Liver (tissue), 9 donors: ENCODE data around the gene PAGE2B. TPM values are rescaled to one million over a fixed set of nuclear protein-coding genes. Genes with fewer than 3 reads are reported as not detected.

Experiments used
- DNase-seq: peaks from one replicate; pipeline ENCODE4 v3.0.0-alpha.2; 2017; ENCODE audit warnings: low spot score
- H3K27ac ChIP-seq, 2 donors: one replicate each; pipeline ENCODE4 v1.7.0; 2013; ENCODE audit warnings: inconsistent platforms in 2 of 2, low read length in 2 of 2, control low read depth in 1 of 2, low read depth in 1 of 2, mild to moderate bottlenecking in 1 of 2
- H3K27me3 ChIP-seq, 4 donors: one replicate each; pipeline versions ENCODE4 v1.6.1 to v1.7.0; 2013; ENCODE audit warnings: low read length in 3 of 4, inconsistent platforms in 1 of 4, mild to moderate bottlenecking in 1 of 4, moderate library complexity in 1 of 4; ENCODE audit not compliant: control insufficient read depth in 4 of 4, insufficient read depth in 4 of 4
- H3K36me3 ChIP-seq, 4 donors: one replicate each; pipeline versions ENCODE4 v1.6.1 to v1.7.0; 2013; ENCODE audit warnings: low read length in 3 of 4, mild to moderate bottlenecking in 3 of 4, low read depth in 1 of 4, moderate library complexity in 1 of 4; ENCODE audit not compliant: control insufficient read depth in 4 of 4, insufficient read depth in 3 of 4
- H3K4me1 ChIP-seq, 4 donors: one replicate each; pipeline versions ENCODE4 v1.6.1 to v1.7.0; 2013; ENCODE audit warnings: low read length in 3 of 4, mild to moderate bottlenecking in 3 of 4, moderate library complexity in 1 of 4; ENCODE audit not compliant: control insufficient read depth in 4 of 4, insufficient read depth in 4 of 4
- H3K4me3 ChIP-seq, 3 donors: one replicate each; pipeline versions ENCODE4 v1.6.1 to v1.7.0; 2013; ENCODE audit warnings: low read length in 3 of 3, control low read depth in 1 of 3, low read depth in 1 of 3, mild to moderate bottlenecking in 1 of 3
- H3K9ac ChIP-seq, 2 donors: one replicate each; pipeline ENCODE4 v1.7.0; 2013; ENCODE audit warnings: low read length in 2 of 2, mild to moderate bottlenecking in 2 of 2, moderate library complexity in 2 of 2, control low read depth in 1 of 2, low read depth in 1 of 2
- H3K9me3 ChIP-seq, 4 donors: one replicate each; pipeline versions ENCODE4 v1.6.1 to v1.7.0; 2013; ENCODE audit warnings: low read length in 3 of 4; ENCODE audit not compliant: control insufficient read depth in 4 of 4
- ATF3 ChIP-seq: IDR thresholded peaks from 2 replicates; pipeline ENCODE4 v1.6.1; 2016; ENCODE audit warnings: antibody characterized with exemption
- CTCF ChIP-seq: fragments of 150-350 bp; IDR thresholded peaks from 2 replicates; pipeline ENCODE4 v1.5.1; 2017; ENCODE audit warnings: improper control_type of control experiment, low read depth, low read length; ENCODE audit not compliant: missing input control
- EGR1 ChIP-seq, 2 donors: IDR thresholded peaks; 2 replicates each; pipeline ENCODE4 v1.6.1; 2016 to 2018; ENCODE audit warnings: antibody characterized with exemption in 2 of 2, low read depth in 2 of 2
- FOXA2 ChIP-seq: IDR thresholded peaks from 2 replicates; pipeline ENCODE4 v1.6.1; 2016; ENCODE audit warnings: antibody characterized with exemption
- GABPA ChIP-seq, 2 donors: IDR thresholded peaks in 1 of 2; conservative IDR thresholded peaks in 1 of 2; 2 replicates each; pipeline ENCODE4 v1.6.1; 2016; ENCODE audit warnings: antibody characterized with exemption in 2 of 2, mild to moderate bottlenecking in 1 of 2, moderate library complexity in 1 of 2
- HNF4A ChIP-seq, 2 donors: conservative IDR thresholded peaks; 2 replicates each; pipeline ENCODE4 v1.6.1; 2016; ENCODE audit warnings: antibody characterized with exemption in 2 of 2, mild to moderate bottlenecking in 2 of 2
- HNF4G ChIP-seq: IDR thresholded peaks from 2 replicates; pipeline ENCODE4 v1.6.1; 2016; ENCODE audit warnings: antibody characterized with exemption
- JUND ChIP-seq, 2 donors: IDR thresholded peaks; 2 replicates each; pipeline ENCODE4 v1.6.1; 2016; ENCODE audit warnings: antibody characterized with exemption in 2 of 2
- MAX ChIP-seq: IDR thresholded peaks from 2 replicates; pipeline ENCODE4 v1.6.1; 2016; ENCODE audit warnings: antibody characterized with exemption
- NR2F2 ChIP-seq: IDR thresholded peaks from 2 replicates; pipeline ENCODE4 v1.6.1; 2016; ENCODE audit warnings: antibody characterized with exemption
- RAD21 ChIP-seq, 2 donors: IDR thresholded peaks; 2 replicates each; pipeline ENCODE4 v1.6.1; 2016; ENCODE audit warnings: antibody characterized with exemption in 2 of 2, mild to moderate bottlenecking in 2 of 2
- REST ChIP-seq: IDR thresholded peaks from 2 replicates; pipeline ENCODE4 v1.6.1; 2016; ENCODE audit warnings: antibody characterized with exemption, mild to moderate bottlenecking
- RXRA ChIP-seq, 2 donors: IDR thresholded peaks; 2 replicates each; pipeline ENCODE4 v1.6.1; 2017 to 2018; ENCODE audit warnings: antibody characterized with exemption in 2 of 2, mild to moderate bottlenecking in 1 of 2
- SP1 ChIP-seq: IDR thresholded peaks from 2 replicates; pipeline ENCODE4 v1.6.1; 2018; ENCODE audit warnings: antibody characterized with exemption, mild to moderate bottlenecking
- TAF1 ChIP-seq: conservative IDR thresholded peaks from 2 replicates; pipeline ENCODE4 v1.6.1; 2016; ENCODE audit warnings: antibody characterized with exemption, mild to moderate bottlenecking
- YY1 ChIP-seq: IDR thresholded peaks from 2 replicates; pipeline ENCODE4 v1.6.1; 2016; ENCODE audit warnings: antibody characterized with exemption, mild to moderate bottlenecking
- WGBS: extraction: QIAGEN DNeasy Blood & Tissue Kit; methylation state at CpG from one replicate; pipeline ENCODE4 v1.1.7; 2013; 5-methylcytosine and 5-hydroxymethylcytosine counted together
- polyA plus RNA-seq, 2 donors: library from polyadenylated mRNA; stranded (reverse) in 1 of 2; unstranded in 1 of 2; fragments of 200-250 nt in 1 of 2; fragments of >200 nt in 1 of 2; fragmentation: Nextera tagmentation in 1 of 2; extraction: Ambion mirVana in 1 of 2; gene quantifications; one replicate each; pipeline versions ENCODE4 v1.2.1 to v1.2.3, GENCODE V29; 2013 to 2015
- total RNA-seq, 2 donors: library from RNA; depleted of rRNA; stranded (reverse); fragments of >200 nt; gene quantifications; one replicate each; pipeline ENCODE4 v1.2.3, GENCODE V29; 2014
- TF ChIP-seq, protein P1 (sequence below): IDR thresholded peaks from 2 replicates; pipeline ENCODE4 v1.6.1; 2016; ENCODE audit warnings: antibody characterized with exemption
- donor health status: healthy.
- donor health status: healthy.
- donor health status: healthy.
- donor health status: healthy.
- donor health status: healthy.

PAGE2B gene
- total and polyA plus RNA-seq, 4 donors = 0.28 TPM; not detected in 3

DNA sequence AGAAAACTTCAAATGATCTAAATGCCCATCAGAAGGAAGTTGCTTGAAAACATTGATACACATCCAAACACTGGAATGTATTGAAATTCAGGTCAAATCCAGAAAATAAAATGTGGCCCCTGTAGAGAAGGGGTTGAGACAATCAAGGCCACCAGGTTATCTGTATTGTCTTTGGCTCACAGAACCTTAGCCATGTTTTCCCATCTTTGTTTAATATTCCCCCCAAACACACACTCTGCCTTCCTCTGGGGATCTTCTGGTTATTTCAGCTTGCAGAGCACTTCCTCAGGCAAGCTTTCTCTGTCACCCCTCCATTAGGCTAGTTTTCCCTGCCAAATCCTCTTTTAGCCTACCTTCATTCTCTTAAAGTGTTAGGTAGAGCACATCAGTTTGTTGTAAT lies 44.4 kb downstream of the PAGE2B start:
- no peaks in the 10 kb centered on the region for H3K36me3 ChIP-seq
- no peak for DNase-seq
- H3K9me3 ChIP-seq = no peaks in the 10 kb centered on the region
- no peaks in the 10 kb centered on the region for H3K4me1 ChIP-seq
- peaks cover 0 to 5% (median 0%) of the 10 kb centered on the region in 4 donors for H3K27me3 ChIP-seq
- TF ChIP-seq SP1 = no peak
- TF ChIP-seq EGR1 (IDR thresholded peaks at IDR 0.05; ENCODE audit: low read depth in 2 of 2) = no peak
- no peak for TF ChIP-seq MAX
- TF ChIP-seq NR2F2 = no peak
- no peak for TF ChIP-seq FOXA2
- no peak for TF ChIP-seq JUND (IDR thresholded peaks at IDR 0.05)
- TF ChIP-seq CTCF = no peak
- TF ChIP-seq HNF4G = no peak
- TF ChIP-seq GABPA (IDR thresholded peaks at IDR 0.05 in 1 of 2, conservative IDR thresholded peaks at IDR 0.05 in 1 of 2) = no peak
- no peak for TF ChIP-seq HNF4A (conservative IDR thresholded peaks at IDR 0.05)
- no peak for TF ChIP-seq RAD21 (IDR thresholded peaks at IDR 0.05)
- H3K27ac ChIP-seq = no peak overlapping the region
- H3K4me3 ChIP-seq = no peak overlapping the region
- H3K9ac ChIP-seq = no peak overlapping the region

DNA sequence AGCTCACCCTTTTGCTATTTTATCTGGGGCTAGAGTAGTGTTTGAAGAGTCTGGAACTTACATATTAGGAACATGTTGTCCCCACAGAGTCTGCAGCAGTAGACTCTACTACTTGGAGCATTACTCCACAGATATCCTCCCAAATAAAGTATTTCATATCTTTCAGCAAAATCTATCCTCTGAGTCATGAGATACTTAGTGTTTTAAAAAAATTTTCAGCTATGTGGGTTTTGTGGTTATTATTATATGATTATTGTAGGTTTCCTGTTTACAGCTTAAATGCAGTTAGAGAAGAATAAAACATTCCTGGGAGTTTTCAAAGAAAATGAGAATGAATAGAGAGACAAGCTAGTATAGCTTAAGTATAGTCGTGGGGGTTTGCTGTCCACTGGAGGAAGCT lies 44.9 kb downstream of the PAGE2B start:
- no peaks in the 10 kb centered on the region for H3K9me3 ChIP-seq
- DNase-seq = no peak
- H3K27me3 ChIP-seq = peaks cover 0 to 5% (median 0%) of the 10 kb centered on the region in 4 donors
- H3K36me3 ChIP-seq = no peaks in the 10 kb centered on the region
- WGBS = 78% methylated on average over 1 of the region's 1 CpG
- TF ChIP-seq GABPA (IDR thresholded peaks at IDR 0.05 in 1 of 2, conservative IDR thresholded peaks at IDR 0.05 in 1 of 2) (no peak), JUND (IDR thresholded peaks at IDR 0.05) (no peak), SP1 (no peak), HNF4A (conservative IDR thresholded peaks at IDR 0.05) (no peak), TAF1 (no peak), REST (no peak), CTCF (no peak), NR2F2 (no peak), HNF4G (no peak), ATF3 (no peak), FOXA2 (no peak), RXRA (IDR thresholded peaks at IDR 0.05) (no peak), YY1 (no peak)
- TF ChIP-seq, protein P1, sequence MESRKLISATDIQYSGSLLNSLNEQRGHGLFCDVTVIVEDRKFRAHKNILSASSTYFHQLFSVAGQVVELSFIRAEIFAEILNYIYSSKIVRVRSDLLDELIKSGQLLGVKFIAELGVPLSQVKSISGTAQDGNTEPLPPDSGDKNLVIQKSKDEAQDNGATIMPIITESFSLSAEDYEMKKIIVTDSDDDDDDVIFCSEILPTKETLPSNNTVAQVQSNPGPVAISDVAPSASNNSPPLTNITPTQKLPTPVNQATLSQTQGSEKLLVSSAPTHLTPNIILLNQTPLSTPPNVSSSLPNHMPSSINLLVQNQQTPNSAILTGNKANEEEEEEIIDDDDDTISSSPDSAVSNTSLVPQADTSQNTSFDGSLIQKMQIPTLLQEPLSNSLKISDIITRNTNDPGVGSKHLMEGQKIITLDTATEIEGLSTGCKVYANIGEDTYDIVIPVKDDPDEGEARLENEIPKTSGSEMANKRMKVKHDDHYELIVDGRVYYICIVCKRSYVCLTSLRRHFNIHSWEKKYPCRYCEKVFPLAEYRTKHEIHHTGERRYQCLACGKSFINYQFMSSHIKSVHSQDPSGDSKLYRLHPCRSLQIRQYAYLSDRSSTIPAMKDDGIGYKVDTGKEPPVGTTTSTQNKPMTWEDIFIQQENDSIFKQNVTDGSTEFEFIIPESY = no peak
- no peaks in the 10 kb centered on the region for H3K4me1 ChIP-seq
- H3K4me3 ChIP-seq = no peak overlapping the region
- H3K9ac ChIP-seq = no peak overlapping the region
- H3K27ac ChIP-seq = no peak overlapping the region
